Ectodermal cell (in vitro differentiated cells): ENCODE data around the gene ZCCHC7.
"Not testable (repeated sequence)": the region's sequence is repeated elsewhere in the genome, so short reads cannot be mapped to it uniquely, and the experiment has no call there.

ENCODE experiments used
- H3K27ac ChIP-seq: 2 replicates; pipeline ENCODE4 v1.7.0; 2013; ENCODE audit warnings: mild to moderate bottlenecking, low read depth, low read length; ENCODE audit not compliant: insufficient read depth, poor library complexity, severe bottlenecking
- H3K27me3 ChIP-seq: 2 replicates; pipeline ENCODE4 v1.7.0; 2013; ENCODE audit warnings: mild to moderate bottlenecking, low read length; ENCODE audit not compliant: insufficient read depth, control insufficient read depth, poor library complexity, severe bottlenecking
- H3K36me3 ChIP-seq: one replicate; pipeline ENCODE4 v1.7.0; 2013; ENCODE audit warnings: low read length; ENCODE audit not compliant: control insufficient read depth, insufficient read depth
- H3K4me1 ChIP-seq: one replicate; pipeline ENCODE4 v1.7.0; 2013; ENCODE audit warnings: low read length; ENCODE audit not compliant: control insufficient read depth, insufficient read depth
- H3K4me3 ChIP-seq: 2 replicates; pipeline ENCODE4 v1.7.0; 2013; ENCODE audit warnings: low read depth, low read length, control low read depth; ENCODE audit not compliant: insufficient read depth
- H3K9me3 ChIP-seq: 2 replicates; pipeline ENCODE4 v1.7.0; 2013; ENCODE audit warnings: mild to moderate bottlenecking, low read length, moderate library complexity; ENCODE audit not compliant: control insufficient read depth
- WGBS, 2 experiments: methylation state at CpG; one replicate each; pipeline ENCODE4 v1.1.7; 2013; ENCODE audit warnings: missing lambda C conversion rate in 2 of 2; 5-methylcytosine and 5-hydroxymethylcytosine counted together

The ZCCHC7 gene

GRCh38 chr9:37119360-37119759 lies 1.0 kb upstream of the ZCCHC7 start:
- no peak overlapping the region for H3K4me3 ChIP-seq
- H3K36me3 ChIP-seq, result no peaks in the 10 kb centered on the region
- H3K9me3 ChIP-seq, result no peaks in the 10 kb centered on the region
- H3K27ac ChIP-seq, result no peak overlapping the region
- no peaks in the 10 kb centered on the region for H3K4me1 ChIP-seq
- H3K27me3 ChIP-seq, result no peaks in the 10 kb centered on the region
- 95% methylated on average over 9 of the region's 9 CpGs for WGBS, 2 experiments

- H3K4me3 ChIP-seq, result peak overlapping the region; percentile 72
- not testable (repeated sequence) for H3K27me3 ChIP-seq, H3K27ac ChIP-seq, H3K9me3 ChIP-seq, H3K4me1 ChIP-seq, H3K36me3 ChIP-seq
- WGBS, 2 experiments, result 0 to 1% methylated on average over 23 of the region's 23 CpGs
Measured at GRCh38 chr9:37120843-37121335, 515 bp downstream of the ZCCHC7 start.

GRCh38 chr9:37121881-37122280 lies 1.5 kb downstream of the ZCCHC7 start:
- no peaks in the 10 kb centered on the region for H3K9me3 ChIP-seq
- H3K27me3 ChIP-seq, result no peaks in the 10 kb centered on the region
- H3K36me3 ChIP-seq, result peaks cover 4% of the 10 kb centered on the region
- peak overlapping the region; percentile 72 for H3K4me3 ChIP-seq
- H3K27ac ChIP-seq, result no peak overlapping the region
- H3K4me1 ChIP-seq, result no peaks in the 10 kb centered on the region
- WGBS, 2 experiments, result 83 to 95% methylated on average over 4 of the region's 4 CpGs

DNA sequence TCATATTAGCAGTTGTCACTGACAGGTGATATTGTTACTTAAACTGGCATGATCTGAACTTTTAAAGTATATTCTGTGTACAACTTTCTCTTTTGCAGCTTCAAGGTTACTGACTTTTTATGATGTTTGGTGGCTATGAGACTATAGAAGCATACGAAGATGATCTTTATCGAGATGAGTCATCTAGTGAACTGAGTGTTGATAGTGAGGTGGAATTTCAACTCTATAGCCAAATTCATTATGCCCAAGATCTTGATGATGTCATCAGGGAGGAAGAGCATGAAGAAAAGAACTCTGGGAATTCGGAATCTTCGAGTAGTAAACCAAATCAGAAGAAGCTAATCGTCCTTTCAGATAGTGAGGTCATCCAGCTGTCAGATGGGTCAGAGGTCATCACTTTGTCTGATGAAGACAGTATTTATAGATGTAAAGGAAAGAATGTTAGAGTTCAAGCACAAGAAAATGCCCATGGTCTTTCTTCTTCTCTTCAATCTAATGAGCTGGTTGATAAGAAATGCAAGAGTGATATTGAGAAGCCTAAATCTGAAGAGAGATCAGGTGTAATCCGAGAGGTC lies 5.9 kb downstream of the ZCCHC7 start:
- no peaks in the 10 kb centered on the region for H3K27me3 ChIP-seq
- H3K9me3 ChIP-seq, result no peaks in the 10 kb centered on the region
- no peak overlapping the region for H3K4me3 ChIP-seq
- H3K36me3 ChIP-seq, result peaks cover 17% of the 10 kb centered on the region
- no peaks in the 10 kb centered on the region for H3K4me1 ChIP-seq
- 91 to 99% methylated on average over 6 of the region's 6 CpGs for WGBS, 2 experiments
- no peak overlapping the region for H3K27ac ChIP-seq

DNA sequence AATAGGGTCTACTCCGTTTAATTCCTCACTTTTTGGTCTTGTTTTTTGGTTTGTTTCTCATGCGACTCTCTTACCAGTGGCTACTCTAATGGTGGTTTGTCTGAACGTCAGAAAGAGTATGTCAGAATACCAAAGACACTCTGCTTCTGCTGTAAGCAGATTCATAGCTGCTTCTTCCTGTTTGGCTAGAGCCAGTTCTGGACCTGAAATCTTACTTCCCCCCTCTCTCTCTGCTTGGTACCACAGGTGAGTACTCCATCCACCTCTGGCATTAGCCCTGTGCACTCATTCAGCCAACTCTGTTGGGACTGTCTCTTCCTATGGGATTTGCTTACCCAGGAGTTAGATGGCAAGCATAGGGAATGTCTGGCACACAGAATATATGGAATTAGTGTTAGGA lies 6.6 kb downstream of the ZCCHC7 start:
- Histone ChIP-seq H3K36me3 (peaks cover 17% of the 10 kb centered on the region), H3K9me3 (no peaks in the 10 kb centered on the region), H3K27ac (no peak overlapping the region), H3K4me1 (no peaks in the 10 kb centered on the region), H3K4me3 (no peak overlapping the region), H3K27me3 (no peaks in the 10 kb centered on the region)
- WGBS, 2 experiments, result 90 to 95% methylated on average over 3 of the region's 3 CpGs

DNA sequence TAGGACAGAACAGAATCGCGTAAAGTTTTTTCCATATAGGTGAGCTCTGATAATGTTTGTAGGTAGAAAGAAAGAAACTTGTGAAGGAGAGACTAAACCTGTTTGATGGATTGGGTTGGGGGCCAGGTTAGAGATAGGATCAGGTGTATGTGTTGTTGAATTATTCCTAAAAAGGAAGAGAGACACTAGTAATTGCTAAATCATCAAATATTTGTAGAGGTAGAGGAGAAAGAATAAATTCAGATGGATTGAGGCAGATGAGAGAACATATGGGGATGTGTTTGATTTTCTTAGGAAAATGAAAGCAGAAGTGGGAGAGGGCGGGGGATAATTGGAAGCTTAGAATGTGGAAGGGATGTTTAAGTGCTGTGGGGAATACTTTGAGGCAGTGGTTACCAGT lies 7.7 kb downstream of the ZCCHC7 start:
- H3K4me1 ChIP-seq, result no peaks in the 10 kb centered on the region
- no peaks in the 10 kb centered on the region for H3K27me3 ChIP-seq
- WGBS, 2 experiments, result 95% methylated on average over 3 of the region's 3 CpGs
- peaks cover 17% of the 10 kb centered on the region for H3K36me3 ChIP-seq
- H3K4me3 ChIP-seq, result no peak overlapping the region
- no peaks in the 10 kb centered on the region for H3K9me3 ChIP-seq
- no peak overlapping the region for H3K27ac ChIP-seq

- WGBS, 2 experiments, result no CpG with 5 or more reads among the region's 1 CpG
- peaks cover 1% of the 10 kb centered on the region for H3K36me3 ChIP-seq
- H3K4me3 ChIP-seq, result no peak overlapping the region
- no peaks in the 10 kb centered on the region for H3K9me3 ChIP-seq
- no peak overlapping the region for H3K27ac ChIP-seq
- H3K27me3 ChIP-seq, result no peaks in the 10 kb centered on the region
- no peaks in the 10 kb centered on the region for H3K4me1 ChIP-seq
Measured at GRCh38 chr9:37134166-37134565, 13.8 kb downstream of the ZCCHC7 start.

DNA sequence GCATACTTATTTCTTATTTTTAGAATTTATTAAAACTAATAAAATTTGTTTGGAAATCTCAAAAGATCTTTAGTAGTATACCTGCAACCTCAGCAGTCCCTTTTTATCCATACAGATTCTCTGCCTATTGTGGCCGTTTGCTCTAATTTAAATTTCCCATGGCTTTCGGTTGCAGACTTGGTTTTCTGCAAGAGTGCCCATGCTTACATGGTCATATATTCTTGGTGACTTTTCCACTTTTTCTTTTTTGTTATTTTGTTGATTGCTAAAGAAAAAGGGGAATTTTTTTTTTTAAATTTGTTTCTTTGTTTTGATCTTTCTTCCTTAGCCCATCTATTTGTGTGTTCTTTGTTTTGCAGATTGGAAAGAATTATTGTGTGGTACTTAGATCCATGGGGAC lies 20.6 kb downstream of the ZCCHC7 start:
- H3K9me3 ChIP-seq, result no peaks in the 10 kb centered on the region
- H3K27me3 ChIP-seq, result no peaks in the 10 kb centered on the region
- H3K4me3 ChIP-seq, result no peak overlapping the region
- 58 to 69% methylated on average over 2 of the region's 2 CpGs for WGBS, 2 experiments
- H3K27ac ChIP-seq, result no peak overlapping the region
- peaks cover 5% of the 10 kb centered on the region for H3K4me1 ChIP-seq
- no peaks in the 10 kb centered on the region for H3K36me3 ChIP-seq

DNA sequence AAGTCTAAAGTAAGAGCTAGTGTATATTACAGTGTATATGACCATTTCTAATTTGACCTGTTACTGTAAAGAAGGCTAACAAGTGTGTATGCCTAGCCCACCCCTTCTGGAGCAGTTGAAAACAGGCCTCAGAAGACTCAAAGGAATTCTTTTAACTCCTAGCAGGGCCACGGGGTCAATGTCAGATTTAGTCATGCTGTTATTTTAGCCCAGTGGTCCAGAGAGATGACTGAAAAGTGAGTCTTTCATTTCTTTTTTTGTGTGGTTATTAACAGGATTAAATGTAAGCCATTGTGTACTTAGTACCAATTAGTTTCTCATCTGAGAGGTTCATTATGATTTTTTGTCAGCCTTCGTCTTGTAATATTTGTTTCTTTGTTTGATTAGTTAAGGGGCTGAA lies 24.4 kb downstream of the ZCCHC7 start:
- H3K27me3 ChIP-seq, result no peaks in the 10 kb centered on the region
- H3K4me3 ChIP-seq, result no peak overlapping the region
- H3K9me3 ChIP-seq, result no peaks in the 10 kb centered on the region
- no peaks in the 10 kb centered on the region for H3K36me3 ChIP-seq
- 60 to 61% methylated on average over 2 of the region's 2 CpGs for WGBS, 2 experiments
- H3K27ac ChIP-seq, result no peak overlapping the region
- peaks cover 15% of the 10 kb centered on the region for H3K4me1 ChIP-seq

GRCh38 chr9:37146410-37146809 lies 26.0 kb downstream of the ZCCHC7 start:
- Histone ChIP-seq H3K9me3 (no peaks in the 10 kb centered on the region), H3K4me3 (no peak overlapping the region), H3K27me3 (no peaks in the 10 kb centered on the region), H3K4me1 (peaks cover 23% of the 10 kb centered on the region), H3K27ac (no peak overlapping the region), H3K36me3 (no peaks in the 10 kb centered on the region)
- 68% methylated on average over 2 of the region's 2 CpGs; no CpG with 5 or more reads in 1 of the 2 experiments for WGBS, 2 experiments

- H3K27ac ChIP-seq, result no peak overlapping the region
- 94 to 97% methylated on average over 2 of the region's 2 CpGs for WGBS, 2 experiments
- H3K27me3 ChIP-seq, result no peaks in the 10 kb centered on the region
- no peaks in the 10 kb centered on the region for H3K36me3 ChIP-seq
- H3K4me3 ChIP-seq, result no peak overlapping the region
- H3K4me1 ChIP-seq, result peaks cover 23% of the 10 kb centered on the region
- H3K9me3 ChIP-seq, result no peaks in the 10 kb centered on the region
Measured at GRCh38 chr9:37148181-37148580, 27.8 kb downstream of the ZCCHC7 start.
